Stimulated activated effector memory CD8-positive, alpha-beta T cell treated with anti-CD3 and anti-CD28 coated beads, Interleukin-12 subunit alpha, Interleukin-12 subunit beta, amount 100 ng/mL, for 72 hours (primary cell): Measurements from ENCODE around the gene GLB1L2.

Source experiments
- ATAC-seq: fragments of 150-1000 bp; cut with Tn5 transposase; 2 replicates; pipeline ENCODE4 v1.10.0; 2021
- DNase-seq, 2 donors: peaks; one replicate each; pipeline ENCODE4 v3.0.0; 2021 to 2022; ENCODE audit warnings: low spot score in 2 of 2
- H3K27ac Mint-ChIP-seq: one replicate; pipeline ENCODE4 v1.8.0; 2022; ENCODE audit warnings: mild to moderate bottlenecking, mixed read lengths
- H3K36me3 Mint-ChIP-seq: one replicate; pipeline ENCODE4 v1.8.0; 2022; ENCODE audit warnings: mild to moderate bottlenecking, mixed read lengths
- H3K4me1 Mint-ChIP-seq: one replicate; pipeline ENCODE4 v1.8.0; 2022; ENCODE audit warnings: mixed read lengths
- H3K4me3 Mint-ChIP-seq: one replicate; pipeline ENCODE4 v1.8.0; 2022; ENCODE audit warnings: mild to moderate bottlenecking, mixed read lengths
- H3K9me3 Mint-ChIP-seq: one replicate; pipeline ENCODE4 v1.8.0; 2022; ENCODE audit warnings: mixed read lengths

GLB1L2 gene

DNA sequence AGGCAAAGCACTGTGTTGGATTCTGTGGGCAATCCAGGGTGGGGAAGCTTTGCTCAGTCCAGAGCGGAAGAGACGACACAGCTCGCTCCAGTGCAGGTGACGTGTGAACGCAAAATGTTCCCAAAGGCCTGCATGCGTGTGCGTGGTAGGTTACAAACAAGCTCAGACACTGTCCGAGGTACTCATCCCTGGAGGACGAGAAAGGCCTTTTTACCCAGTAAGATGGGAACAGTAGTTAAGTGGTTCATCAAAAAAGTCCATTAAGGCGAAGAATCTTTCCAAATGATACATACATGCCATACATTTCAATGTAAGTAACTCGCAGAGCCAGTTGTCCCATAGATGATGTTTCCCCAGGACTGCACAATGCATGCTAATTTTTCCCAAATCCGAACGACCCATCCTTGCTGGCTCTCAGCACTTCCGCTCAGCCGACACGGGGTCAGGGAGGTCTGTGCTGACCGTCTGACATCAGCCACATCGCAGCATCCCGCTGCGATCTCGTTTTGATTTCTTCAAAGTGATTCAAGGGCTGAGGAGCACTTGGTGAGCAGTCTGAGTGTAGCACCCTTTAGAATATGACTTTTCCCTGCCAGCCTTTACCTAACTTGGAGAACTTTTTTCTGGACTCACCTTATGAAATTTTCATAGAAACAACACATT lies 61.3 kb downstream of the GLB1L2 start:
- H3K27ac Mint-ChIP-seq: no peak overlapping the region

DNA sequence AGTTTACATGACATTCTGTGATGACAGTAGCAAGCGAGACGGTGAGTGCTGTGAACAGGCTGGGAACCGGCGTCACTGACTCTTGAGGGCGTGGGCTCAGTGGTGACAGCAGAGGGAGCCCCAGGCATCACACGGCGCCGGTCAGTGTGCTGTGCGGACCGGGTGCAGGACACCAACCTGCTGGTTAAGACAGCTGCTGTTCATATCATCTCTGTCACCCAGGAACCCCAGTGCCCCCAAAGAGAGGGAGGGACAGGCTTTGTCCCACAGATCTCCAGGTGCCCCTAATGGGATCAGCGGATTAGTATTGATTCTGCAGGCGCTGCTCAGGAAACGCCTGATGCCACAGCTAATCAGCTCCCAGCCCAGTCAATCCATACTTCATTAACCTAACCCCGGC lies 61.9 kb downstream of the GLB1L2 start:
- H3K36me3 Mint-ChIP-seq: peaks cover 4% of the 10 kb centered on the region
- no peak overlapping the region for H3K4me3 Mint-ChIP-seq
- ATAC-seq: no peak
- no peak for DNase-seq
- H3K9me3 Mint-ChIP-seq: no peaks in the 10 kb centered on the region
- no peak overlapping the region for H3K27ac Mint-ChIP-seq
- H3K4me1 Mint-ChIP-seq: peaks cover 11% of the 10 kb centered on the region

More for the DNA sequence above, 61.3 kb downstream of the GLB1L2 start:
- H3K4me3 Mint-ChIP-seq: no peak overlapping the region
- no peak for DNase-seq
- peaks cover 4% of the 10 kb centered on the region for H3K36me3 Mint-ChIP-seq
- ATAC-seq: no peak
- H3K9me3 Mint-ChIP-seq: no peaks in the 10 kb centered on the region
- H3K4me1 Mint-ChIP-seq: peaks cover 12% of the 10 kb centered on the region

DNA sequence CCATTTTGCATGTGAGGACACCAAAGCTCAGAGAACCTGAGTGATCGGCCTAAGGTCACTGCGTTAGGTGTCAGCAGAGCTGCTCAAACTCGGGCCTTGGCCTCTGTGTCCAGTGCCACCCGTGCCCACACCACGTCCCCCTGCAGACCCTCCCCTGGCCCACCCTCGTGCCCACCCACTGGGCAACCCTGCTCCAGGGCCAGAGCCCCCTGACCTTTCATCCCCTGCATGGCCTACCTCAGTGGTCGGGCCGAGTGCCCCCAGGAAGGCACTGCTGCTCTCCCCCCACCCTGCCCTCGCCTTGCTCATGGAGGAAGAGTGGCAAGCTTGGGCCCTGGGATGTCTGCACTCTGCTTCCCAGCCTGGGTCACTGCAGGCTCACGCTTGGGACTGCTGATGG lies 62.5 kb downstream of the GLB1L2 start:
- peaks cover 11% of the 10 kb centered on the region for H3K4me1 Mint-ChIP-seq
- H3K36me3 Mint-ChIP-seq: peaks cover 4% of the 10 kb centered on the region
- no peak for DNase-seq
- H3K27ac Mint-ChIP-seq: no peak overlapping the region
- H3K9me3 Mint-ChIP-seq: no peaks in the 10 kb centered on the region
- no peak for ATAC-seq
- no peak overlapping the region for H3K4me3 Mint-ChIP-seq

DNA sequence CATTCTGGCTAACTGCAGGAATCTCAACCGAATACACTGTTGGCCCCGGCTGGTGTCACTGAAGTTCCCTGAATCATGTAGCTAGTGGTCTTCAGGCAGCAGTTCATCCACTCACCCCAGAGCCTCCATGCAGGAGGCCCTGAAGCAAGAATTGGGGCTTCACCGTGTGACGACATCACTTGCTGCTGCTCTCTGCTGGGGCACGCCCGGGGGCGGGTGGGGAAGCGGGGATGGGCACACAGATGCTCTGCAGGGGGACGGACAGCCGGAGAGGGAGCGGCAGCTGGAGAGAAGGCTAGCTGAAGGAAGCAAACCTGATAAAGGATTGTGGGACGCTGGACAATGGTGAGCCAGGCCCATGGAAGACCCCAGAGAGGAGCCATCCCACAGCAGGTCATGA lies 63.2 kb downstream of the GLB1L2 start:
- ATAC-seq: no peak
- no peak overlapping the region for H3K4me3 Mint-ChIP-seq
- DNase-seq: no peak
- peaks cover 4% of the 10 kb centered on the region for H3K36me3 Mint-ChIP-seq
- H3K27ac Mint-ChIP-seq: no peak overlapping the region
- H3K9me3 Mint-ChIP-seq: no peaks in the 10 kb centered on the region
- peaks cover 13% of the 10 kb centered on the region for H3K4me1 Mint-ChIP-seq

DNA sequence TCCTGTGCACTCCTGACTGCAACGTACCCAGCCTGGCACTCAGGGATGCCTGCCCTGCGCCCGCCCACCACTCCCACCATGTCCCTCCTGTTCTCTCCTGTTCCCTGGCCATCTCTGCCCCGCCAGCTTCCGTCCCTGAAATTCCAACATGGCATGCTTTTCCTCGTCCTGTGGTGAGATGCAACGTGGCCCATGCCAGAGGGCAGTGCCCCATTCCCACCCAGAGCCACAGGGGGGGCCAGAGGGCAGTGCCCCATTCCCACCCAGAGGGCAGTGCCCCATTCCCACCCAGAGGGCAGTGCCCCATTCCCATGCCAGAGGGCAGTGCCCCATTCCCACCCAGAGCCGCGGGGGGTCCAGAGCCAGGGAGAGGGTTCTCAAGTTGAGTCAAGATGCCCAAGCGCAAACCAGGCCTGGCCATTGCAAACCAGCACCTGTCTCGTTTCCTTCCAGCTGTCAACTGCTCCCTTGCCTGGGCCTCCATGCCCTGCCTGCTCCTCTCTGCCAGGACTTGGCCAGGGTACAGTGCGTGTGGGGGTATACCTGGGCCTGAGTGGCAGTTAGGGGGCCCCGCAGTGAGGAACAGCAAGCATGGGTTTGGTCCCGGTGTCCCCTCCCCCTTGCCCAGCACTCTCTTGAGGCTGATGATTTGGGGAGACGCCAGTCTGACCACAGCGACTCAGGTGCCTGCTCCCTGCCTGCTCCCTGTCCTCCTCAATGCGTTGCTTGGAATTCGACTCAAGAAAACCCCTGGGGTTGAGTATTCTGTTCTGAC lies 65.7 kb downstream of the GLB1L2 start:
- Mint-ChIP-seq H3K4me3 (no peak overlapping the region), H3K4me1 (peaks cover 30% of the 10 kb centered on the region), H3K27ac (peak overlapping the region; percentile 56), H3K9me3 (no peaks in the 10 kb centered on the region), H3K36me3 (peaks cover 4% of the 10 kb centered on the region)
- DNase-seq (no peak), ATAC-seq (no peak)

DNA sequence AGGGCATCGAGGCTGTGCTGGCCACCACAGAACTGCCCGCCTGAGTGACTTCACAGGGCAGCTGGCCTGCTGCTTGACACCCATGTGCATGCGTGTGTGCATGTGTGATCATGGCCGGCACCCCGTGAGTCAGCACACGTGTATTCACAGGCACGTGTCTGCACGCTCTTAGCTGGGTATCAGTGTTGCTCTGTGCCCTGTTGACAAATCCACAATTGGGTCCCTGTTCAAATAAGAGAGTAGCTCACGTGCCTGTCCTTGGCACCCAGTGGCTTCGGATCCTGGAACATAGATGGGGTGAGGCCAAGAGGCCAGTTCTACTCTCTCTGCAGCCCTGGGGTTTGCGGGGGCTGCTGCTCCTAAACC lies 66.3 kb downstream of the GLB1L2 start:
- peaks cover 29% of the 10 kb centered on the region for H3K4me1 Mint-ChIP-seq
- ATAC-seq: no peak
- H3K9me3 Mint-ChIP-seq: no peaks in the 10 kb centered on the region
- H3K36me3 Mint-ChIP-seq: peaks cover 4% of the 10 kb centered on the region
- DNase-seq: no peak
- no peak overlapping the region for H3K27ac Mint-ChIP-seq
- no peak overlapping the region for H3K4me3 Mint-ChIP-seq

DNA sequence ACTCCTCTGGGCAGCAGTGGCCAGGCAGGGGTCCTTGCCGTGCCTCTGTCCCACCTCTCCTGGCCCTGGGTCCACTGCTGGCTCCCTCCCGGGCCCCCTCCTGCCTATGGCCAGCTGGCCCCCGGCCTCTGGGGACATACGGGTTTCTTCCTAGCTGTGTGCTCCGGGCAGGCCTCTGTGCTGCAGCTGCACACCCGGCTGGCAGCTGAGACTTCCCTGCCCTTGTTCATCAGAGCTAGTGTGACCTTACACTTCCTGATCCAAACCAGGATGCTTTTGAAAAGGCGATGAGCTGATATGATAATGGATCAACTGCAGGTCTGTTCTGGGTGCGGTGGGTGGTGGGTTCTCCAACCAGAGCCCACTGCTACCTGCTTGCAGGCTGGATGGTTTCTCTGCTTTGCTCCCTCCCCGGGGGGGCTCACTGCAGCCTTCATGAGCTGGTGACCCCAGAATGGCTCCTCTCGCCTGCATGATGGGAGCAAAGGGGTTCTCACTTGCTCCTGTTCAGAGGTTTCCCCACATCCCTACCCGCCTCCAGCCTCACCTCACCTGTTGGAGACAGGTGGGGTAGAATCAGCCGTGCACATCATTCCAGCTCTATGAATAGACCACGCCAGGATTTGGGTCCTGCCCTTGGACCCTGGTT lies 67.0 kb downstream of the GLB1L2 start:
- H3K9me3 Mint-ChIP-seq: no peaks in the 10 kb centered on the region
- H3K4me1 Mint-ChIP-seq: peaks cover 29% of the 10 kb centered on the region
- no peak for DNase-seq
- H3K4me3 Mint-ChIP-seq: no peak overlapping the region
- no peak for ATAC-seq
- H3K27ac Mint-ChIP-seq: no peak overlapping the region
- H3K36me3 Mint-ChIP-seq: peaks cover 4% of the 10 kb centered on the region

DNA sequence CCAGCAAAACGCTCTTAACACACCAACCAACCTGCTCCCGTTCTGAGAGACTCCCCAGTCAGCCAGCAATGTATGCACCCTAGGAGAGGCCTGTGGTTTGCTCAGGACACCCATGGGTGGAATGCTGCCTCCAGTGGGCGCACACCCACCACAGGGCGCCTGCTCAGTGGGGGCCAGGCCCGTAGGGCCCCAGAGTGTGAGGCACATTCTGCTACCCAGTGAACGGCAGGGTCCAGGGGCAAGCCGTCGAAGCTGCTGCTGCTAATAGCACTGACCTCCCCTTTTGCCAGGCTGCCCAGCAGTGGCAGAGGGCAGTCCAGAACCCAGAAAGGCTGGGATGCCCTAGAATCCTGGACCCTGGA lies 67.5 kb downstream of the GLB1L2 start:
- Mint-ChIP-seq H3K9me3 (no peaks in the 10 kb centered on the region), H3K27ac (no peak overlapping the region), H3K4me1 (peaks cover 29% of the 10 kb centered on the region), H3K36me3 (no peaks in the 10 kb centered on the region), H3K4me3 (no peak overlapping the region)
- DNase-seq (no peak), ATAC-seq (no peak)

DNA sequence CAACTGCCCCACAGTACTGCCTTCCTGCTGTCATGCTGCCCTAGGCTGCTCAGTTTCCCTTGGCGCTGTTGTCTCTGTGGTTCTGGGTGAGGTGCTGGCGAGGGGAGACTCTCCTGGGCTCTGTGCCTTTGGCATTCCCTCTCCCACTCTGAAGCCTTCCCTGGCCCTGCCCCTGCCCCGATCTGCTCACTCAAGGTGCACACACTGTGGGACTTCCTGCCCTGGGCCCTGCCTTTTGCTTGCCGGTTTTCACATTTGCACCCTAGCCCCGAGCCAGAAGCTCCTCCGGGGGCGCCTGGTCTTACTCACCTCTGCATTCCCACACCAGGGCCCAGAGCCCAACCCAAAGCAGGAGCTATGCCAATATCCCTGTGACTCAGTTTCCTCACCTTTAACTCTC lies 68.2 kb downstream of the GLB1L2 start:
- ATAC-seq: no peak
- no peak overlapping the region for H3K27ac Mint-ChIP-seq

DNA sequence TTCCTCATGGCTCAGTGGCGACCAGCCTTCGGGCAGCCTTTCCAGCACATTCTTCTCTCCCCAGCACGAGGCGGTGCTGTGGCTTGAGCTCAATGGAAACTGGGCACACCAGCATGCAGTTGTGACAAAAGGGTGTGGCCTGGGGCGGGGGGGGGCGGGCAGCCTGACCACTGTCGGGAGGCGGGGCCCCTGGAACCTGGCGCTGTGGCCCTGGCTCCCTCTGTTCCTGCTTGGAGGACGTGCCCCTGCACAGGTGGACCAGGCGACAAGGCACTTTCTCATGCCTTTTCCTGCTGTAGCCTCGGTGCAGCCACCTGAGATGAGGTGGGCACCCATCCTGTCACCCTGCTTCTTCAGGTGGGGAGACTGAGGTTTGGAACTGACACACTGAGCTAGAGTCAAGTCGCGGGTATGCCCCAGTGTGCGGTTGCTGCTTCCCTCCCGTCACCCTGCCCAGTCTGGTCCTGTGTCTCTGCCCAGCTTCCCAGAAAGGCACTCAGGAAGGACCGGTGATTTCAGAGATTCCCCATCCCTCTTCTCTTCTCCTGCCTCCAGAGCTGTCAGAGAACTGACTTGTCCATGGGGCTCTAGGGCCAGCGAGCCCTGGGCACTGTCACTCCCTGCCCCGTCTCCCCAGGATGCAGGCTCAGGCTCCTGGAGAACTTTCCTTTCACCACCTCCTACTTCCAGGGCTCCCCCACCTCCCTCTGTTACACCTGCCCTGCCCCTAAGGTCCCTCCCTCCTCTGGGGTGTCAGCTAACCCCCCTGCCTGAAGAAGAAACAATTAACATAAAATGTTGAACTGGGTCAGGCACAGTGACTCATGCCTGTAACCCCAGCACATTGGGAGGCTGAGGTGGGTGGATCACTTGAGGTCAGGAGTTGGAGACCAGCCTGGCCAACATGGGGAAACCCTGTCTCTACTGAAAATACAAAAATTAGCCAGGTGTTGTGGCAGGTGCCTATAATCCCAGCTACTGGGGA lies 70.3 kb downstream of the GLB1L2 start:
- Mint-ChIP-seq H3K4me1 (peaks cover 31% of the 10 kb centered on the region), H3K4me3 (peak overlapping the region; percentile 19)
- ATAC-seq: peak; percentile 53

More for the DNA sequence above, 68.2 kb downstream of the GLB1L2 start:
- Mint-ChIP-seq H3K36me3 (no peaks in the 10 kb centered on the region), H3K9me3 (no peaks in the 10 kb centered on the region), H3K4me1 (peaks cover 29% of the 10 kb centered on the region), H3K4me3 (no peak overlapping the region)
- DNase-seq: no peak

DNA sequence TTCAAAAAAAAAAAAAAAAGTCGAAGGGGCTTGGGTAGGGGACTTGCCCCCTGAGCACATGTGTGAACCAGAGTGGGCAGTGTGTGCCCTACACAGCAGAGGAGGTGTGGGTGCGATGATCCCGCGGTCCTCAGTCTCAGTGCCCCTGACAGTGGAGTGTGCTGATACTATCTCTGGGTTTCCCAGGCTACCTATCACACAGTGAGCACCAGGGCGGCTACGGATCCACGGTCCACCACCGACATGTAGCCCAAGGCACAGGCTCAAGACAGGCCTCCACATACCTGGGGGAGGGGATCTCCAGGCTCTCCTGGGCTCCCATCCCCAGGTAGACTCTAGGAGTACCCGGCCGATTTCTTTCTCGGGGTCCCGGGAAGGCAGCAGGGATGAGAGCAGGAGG lies 71.1 kb downstream of the GLB1L2 start:
- no peak for ATAC-seq
- no peak overlapping the region for H3K4me3 Mint-ChIP-seq
- H3K9me3 Mint-ChIP-seq: no peaks in the 10 kb centered on the region
- DNase-seq: no peak
- no peak overlapping the region for H3K27ac Mint-ChIP-seq
- peaks cover 29% of the 10 kb centered on the region for H3K4me1 Mint-ChIP-seq
- H3K36me3 Mint-ChIP-seq: no peaks in the 10 kb centered on the region

More for the DNA sequence above, 70.3 kb downstream of the GLB1L2 start:
- H3K9me3 Mint-ChIP-seq: no peaks in the 10 kb centered on the region
- no peak for DNase-seq
- no peaks in the 10 kb centered on the region for H3K36me3 Mint-ChIP-seq
- H3K27ac Mint-ChIP-seq: no peak overlapping the region

DNA sequence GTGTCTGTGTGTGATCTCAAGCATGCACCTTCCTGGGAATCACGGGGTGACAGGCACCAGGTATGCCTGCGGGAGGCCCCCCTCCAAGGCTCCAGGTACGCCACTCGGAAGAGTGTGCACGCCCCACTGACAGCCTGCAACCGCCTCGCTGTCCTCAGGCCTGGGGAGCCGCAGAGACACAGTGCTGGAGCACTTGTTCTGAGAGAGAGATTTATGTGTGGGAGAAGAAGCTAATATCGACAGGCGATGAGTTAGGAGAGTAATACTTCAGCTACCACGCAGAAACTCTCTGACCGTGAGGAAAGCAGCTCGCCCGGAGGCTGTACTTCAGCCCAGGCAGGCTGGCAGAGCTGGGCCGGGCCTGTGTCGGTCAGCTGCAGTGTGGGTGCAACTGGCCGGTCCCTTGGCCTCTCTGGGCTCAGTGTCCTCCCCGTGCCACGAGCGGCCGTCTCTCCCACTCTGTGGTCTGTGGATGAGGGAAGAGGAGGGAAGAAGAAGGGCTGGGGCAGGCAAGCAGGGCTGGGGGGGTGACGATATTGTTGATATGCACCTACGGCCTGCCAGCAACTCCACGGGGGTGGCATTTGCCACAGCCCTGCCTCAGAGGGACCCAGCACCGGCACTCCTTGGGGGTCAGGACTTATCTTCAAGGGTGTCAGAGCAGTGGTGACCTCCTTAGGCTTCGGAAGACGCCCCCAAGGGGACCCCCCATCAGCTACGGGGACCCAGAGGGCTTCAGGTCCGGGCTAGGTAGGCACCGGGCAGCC lies 73.0 kb downstream of the GLB1L2 start:
- ATAC-seq (no peak), DNase-seq (no peak)
- Mint-ChIP-seq H3K4me1 (peaks cover 33% of the 10 kb centered on the region), H3K9me3 (no peaks in the 10 kb centered on the region), H3K27ac (no peak overlapping the region), H3K4me3 (no peak overlapping the region), H3K36me3 (no peaks in the 10 kb centered on the region)

DNA sequence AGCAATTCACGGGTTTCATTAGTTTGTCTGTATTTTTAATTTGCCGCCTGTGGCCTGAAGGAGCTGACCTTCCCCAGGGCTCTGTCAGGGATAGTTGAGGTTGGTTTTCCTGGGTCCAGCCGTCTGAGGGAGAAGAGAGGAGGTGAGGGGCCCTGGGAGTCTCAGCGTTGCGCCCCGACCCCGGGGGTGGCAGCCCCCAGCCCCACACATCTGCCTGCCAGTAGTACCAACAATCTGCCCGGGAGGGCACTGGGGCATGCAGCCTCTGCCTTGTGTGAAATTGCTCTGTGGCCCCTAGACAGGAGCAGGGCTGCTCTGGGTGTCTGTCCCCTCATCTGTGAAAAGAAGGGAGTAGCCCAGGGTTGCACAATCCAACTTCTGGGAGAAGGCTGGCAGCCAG lies 73.6 kb downstream of the GLB1L2 start:
- Mint-ChIP-seq H3K9me3 (no peaks in the 10 kb centered on the region), H3K36me3 (no peaks in the 10 kb centered on the region), H3K27ac (no peak overlapping the region), H3K4me3 (no peak overlapping the region), H3K4me1 (peaks cover 34% of the 10 kb centered on the region)
- DNase-seq (no peak), ATAC-seq (no peak)

DNA sequence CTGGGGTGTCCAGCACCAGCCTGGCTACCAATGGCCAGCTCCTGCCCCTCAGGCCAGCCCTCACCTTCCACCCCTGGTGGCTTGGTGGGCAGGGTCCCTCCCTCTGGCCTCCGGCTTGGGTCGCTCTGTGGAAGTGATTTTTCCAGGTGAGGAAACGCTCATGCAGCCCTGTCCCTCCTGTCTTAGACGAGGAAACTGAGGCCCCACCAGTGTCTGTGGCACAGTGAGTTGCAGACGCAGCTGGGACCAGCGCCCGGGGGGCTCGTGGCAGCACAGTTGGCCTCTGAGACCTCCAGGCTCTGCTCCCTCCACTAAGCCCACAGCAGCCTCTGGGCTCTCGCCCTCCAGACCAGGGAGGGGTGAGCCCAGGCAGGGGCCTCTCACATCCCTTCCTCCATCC lies 74.1 kb downstream of the GLB1L2 start:
- no peak overlapping the region for H3K4me3 Mint-ChIP-seq
- no peaks in the 10 kb centered on the region for H3K36me3 Mint-ChIP-seq
- H3K4me1 Mint-ChIP-seq: peaks cover 34% of the 10 kb centered on the region
- no peak for ATAC-seq
- no peak overlapping the region for H3K27ac Mint-ChIP-seq
- H3K9me3 Mint-ChIP-seq: no peaks in the 10 kb centered on the region
- DNase-seq: no peak
